Measurements from ENCODE around the gene PHACTR3. TPM values are rescaled to one million over a fixed set of nuclear protein-coding genes. Genes with fewer than 3 reads are reported as not detected.

PHACTR3 gene
- total RNA-seq, 1 donor from 2014 or later = 22.3 TPM

DNA sequence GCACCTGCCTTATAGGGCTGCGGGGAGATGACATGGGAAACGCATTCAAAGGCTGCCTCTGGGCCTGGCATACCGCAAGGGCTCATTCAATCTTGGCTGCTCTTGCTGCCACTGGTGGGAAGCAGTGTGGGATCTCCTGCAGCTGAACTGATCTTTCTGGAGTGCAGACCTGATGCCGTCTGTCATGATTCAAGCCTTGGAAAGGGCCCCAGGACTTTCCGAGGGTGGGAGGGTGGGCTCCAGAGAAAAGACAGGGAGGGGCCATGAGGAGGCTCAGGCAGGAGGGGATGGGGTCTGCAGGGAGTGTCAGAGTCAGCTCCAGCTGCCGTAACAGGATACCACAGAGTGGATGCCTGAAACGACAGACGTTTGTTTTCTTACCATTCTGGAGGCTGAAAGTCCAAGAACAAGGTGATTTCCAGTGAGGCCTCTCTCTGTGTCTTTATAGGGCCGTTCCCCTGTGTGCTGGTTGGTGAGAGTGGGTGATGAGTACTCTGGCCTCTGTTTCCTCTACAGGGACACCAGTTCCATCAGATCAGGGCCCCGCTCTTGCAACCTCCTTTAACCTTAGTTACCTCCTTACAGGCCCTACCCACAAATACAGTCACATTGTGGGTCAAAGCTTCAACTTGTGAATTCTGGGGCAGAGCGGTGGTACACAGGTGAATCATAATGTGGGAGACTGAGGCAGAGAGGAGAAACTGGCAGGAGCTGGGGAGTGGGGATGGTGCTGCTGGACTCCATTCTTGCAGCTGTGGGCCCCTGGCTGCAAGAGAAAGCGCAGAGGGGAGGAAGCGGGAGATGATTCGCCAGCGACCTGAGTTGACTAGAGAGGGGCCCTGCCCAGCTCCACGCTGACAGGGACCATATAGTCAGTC lies 180.7 kb downstream of the PHACTR3 start:
- no peaks in the 10 kb centered on the region for H3K27me3 Mint-ChIP-seq (ENCODE audit: low read depth)
- H3K4me1 Mint-ChIP-seq = peaks cover 69% of the 10 kb centered on the region
- no peaks in the 10 kb centered on the region for H3K36me3 Mint-ChIP-seq (ENCODE audit: low read depth)
- TF ChIP-seq, protein P1, sequence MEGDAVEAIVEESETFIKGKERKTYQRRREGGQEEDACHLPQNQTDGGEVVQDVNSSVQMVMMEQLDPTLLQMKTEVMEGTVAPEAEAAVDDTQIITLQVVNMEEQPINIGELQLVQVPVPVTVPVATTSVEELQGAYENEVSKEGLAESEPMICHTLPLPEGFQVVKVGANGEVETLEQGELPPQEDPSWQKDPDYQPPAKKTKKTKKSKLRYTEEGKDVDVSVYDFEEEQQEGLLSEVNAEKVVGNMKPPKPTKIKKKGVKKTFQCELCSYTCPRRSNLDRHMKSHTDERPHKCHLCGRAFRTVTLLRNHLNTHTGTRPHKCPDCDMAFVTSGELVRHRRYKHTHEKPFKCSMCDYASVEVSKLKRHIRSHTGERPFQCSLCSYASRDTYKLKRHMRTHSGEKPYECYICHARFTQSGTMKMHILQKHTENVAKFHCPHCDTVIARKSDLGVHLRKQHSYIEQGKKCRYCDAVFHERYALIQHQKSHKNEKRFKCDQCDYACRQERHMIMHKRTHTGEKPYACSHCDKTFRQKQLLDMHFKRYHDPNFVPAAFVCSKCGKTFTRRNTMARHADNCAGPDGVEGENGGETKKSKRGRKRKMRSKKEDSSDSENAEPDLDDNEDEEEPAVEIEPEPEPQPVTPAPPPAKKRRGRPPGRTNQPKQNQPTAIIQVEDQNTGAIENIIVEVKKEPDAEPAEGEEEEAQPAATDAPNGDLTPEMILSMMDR (conservative IDR thresholded peaks at IDR 0.05) = no peak
- H3K4me3 Mint-ChIP-seq = no peak overlapping the region
- no peak for DNase-seq (ENCODE audit: low read depth, low spot score)
- H3K27ac Mint-ChIP-seq (ENCODE audit: unreplicated experiment) = no peak overlapping the region
- H3K9me3 Mint-ChIP-seq = no peaks in the 10 kb centered on the region

DNA sequence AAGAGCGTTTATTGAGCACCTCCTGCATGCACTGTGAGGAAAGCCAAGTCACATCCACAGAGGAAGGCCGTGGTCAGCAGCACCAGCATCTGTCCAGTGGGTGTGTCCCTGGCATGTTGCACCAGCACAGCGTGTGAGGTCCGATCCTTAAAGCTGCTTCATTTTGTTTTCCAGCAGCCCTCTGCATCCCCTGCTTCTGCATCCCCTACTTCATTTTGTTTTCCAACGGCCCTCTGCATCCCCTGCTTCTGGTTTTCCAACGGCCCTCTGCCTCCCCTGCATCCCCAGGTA lies 181.3 kb downstream of the PHACTR3 start:
- Mint-ChIP-seq H3K27me3 (ENCODE audit: low read depth) (no peaks in the 10 kb centered on the region), H3K36me3 (ENCODE audit: low read depth) (peaks cover 3% of the 10 kb centered on the region), H3K9me3 (no peaks in the 10 kb centered on the region), H3K4me1 (peaks cover 75% of the 10 kb centered on the region), H3K27ac (ENCODE audit: unreplicated experiment) (no peak overlapping the region), H3K4me3 (no peak overlapping the region)
- TF ChIP-seq, protein P1 (conservative IDR thresholded peaks at IDR 0.05) = no peak
- no peak for DNase-seq (ENCODE audit: low read depth, low spot score)

DNA sequence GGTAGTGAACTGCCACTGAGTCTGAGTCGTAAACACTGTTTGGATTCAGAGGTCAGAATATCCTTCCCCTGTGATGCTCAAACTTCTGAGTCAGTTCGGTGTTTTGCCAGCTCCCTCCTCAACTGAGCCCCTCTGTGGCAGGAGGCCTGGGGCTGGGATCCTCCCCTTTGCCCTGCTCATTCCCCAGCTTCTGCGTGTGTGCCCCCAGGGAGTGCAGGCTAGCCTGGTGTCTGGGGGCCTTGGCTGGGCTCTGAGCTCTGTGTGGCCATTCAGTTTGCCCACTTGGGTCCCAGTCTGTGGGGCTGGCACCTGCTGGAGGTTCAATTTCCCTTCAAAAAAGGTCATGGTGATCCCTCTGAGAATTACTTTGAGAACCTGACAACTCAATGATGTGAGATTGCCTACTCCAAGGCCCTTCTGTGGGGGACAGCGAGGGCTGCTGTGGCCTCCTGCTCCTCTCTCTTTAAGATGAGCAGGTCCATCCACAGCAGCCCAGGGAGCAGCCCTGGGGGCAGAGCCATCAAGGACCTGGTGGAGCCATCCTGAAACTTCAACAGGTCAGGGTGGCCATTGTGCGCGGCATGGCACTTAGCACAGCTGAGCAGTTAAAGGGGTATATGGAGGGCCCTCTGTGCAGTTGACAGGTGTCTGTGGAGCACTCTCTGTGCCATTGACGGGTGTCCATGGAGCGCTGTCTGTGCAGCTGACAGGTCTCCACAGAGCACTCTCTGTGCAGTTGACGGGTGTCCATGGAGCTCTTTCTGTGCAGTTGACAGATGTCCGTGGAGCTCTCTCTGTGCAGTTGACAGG lies 181.9 kb downstream of the PHACTR3 start:
- peak overlapping the region; percentile 94 for H3K27ac Mint-ChIP-seq (ENCODE audit: unreplicated experiment)
- peaks cover 77% of the 10 kb centered on the region for H3K4me1 Mint-ChIP-seq
- H3K27me3 Mint-ChIP-seq (ENCODE audit: low read depth) = no peaks in the 10 kb centered on the region
- peaks cover 3% of the 10 kb centered on the region for H3K36me3 Mint-ChIP-seq (ENCODE audit: low read depth)
- no peak for DNase-seq (ENCODE audit: low read depth, low spot score)
- no peak overlapping the region for H3K4me3 Mint-ChIP-seq
- TF ChIP-seq, protein P1 (conservative IDR thresholded peaks at IDR 0.05) = no peak
- no peaks in the 10 kb centered on the region for H3K9me3 Mint-ChIP-seq

DNA sequence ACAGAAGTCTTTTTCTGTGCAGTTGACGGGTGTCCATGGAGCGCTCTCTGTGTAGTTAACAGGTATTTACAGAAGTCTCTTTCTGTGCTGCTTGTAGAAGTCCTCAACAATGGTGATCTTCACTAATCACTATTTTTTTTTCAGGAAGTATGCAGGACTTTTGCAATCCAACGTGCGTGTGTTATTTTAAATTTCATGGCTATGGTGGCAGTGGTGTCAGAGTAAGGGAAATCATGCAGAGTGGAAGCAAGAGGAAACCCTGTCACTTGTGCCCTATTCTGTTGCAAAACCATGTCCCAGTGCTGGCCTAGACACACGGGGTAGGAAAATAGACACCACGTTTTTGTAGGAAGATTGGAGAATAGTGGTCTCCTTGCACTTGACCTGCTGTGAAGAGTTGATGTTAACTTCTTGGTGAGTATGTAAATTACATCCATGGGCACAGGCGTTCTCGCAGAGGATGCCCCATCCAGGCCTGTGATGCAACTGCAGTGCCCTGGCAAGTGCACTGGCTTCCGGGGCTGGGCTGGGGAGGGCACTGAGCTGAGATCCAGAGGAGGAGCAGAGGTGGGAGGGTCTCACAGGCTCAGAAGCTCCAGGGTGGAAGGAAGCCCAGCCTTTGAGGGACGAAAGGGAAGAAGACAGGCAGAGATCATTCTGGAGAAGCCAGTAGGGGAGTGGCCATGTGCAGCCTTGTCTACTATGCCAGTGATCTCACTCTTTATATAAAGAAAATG lies 182.6 kb downstream of the PHACTR3 start:
- H3K27me3 Mint-ChIP-seq (ENCODE audit: low read depth) = no peaks in the 10 kb centered on the region
- peaks cover 74% of the 10 kb centered on the region for H3K4me1 Mint-ChIP-seq
- H3K9me3 Mint-ChIP-seq = peaks cover 3% of the 10 kb centered on the region
- peak overlapping the region; percentile 11 for H3K4me3 Mint-ChIP-seq
- H3K36me3 Mint-ChIP-seq (ENCODE audit: low read depth) = peaks cover 6% of the 10 kb centered on the region
- TF ChIP-seq, protein P1 (conservative IDR thresholded peaks at IDR 0.05) = no peak
- DNase-seq (ENCODE audit: low read depth, low spot score) = no peak
- H3K27ac Mint-ChIP-seq (ENCODE audit: unreplicated experiment) = peak overlapping the region; percentile 94

DNA sequence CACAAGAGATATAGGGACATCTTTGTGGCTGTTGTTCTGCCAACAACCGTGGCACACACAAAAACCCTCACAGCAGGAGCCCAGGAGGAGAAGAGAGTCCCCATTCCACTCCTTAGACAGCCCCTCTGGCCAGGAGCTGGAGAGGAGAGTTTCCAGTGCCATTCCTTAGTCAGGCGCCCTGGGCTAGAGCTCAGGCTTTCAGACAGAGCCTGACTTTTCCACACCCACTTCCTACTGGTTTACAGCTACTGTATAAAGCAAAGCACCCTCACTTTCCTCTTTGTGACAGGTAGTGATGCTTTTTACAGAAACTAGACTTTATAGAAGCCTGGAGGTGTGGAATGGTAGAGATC lies 183.2 kb downstream of the PHACTR3 start:
- Mint-ChIP-seq H3K4me3 (peak overlapping the region; percentile 11), H3K36me3 (ENCODE audit: low read depth) (peaks cover 6% of the 10 kb centered on the region), H3K4me1 (peaks cover 72% of the 10 kb centered on the region), H3K27me3 (ENCODE audit: low read depth) (no peaks in the 10 kb centered on the region), H3K9me3 (peaks cover 3% of the 10 kb centered on the region), H3K27ac (ENCODE audit: unreplicated experiment) (peak overlapping the region; percentile 94)
- TF ChIP-seq, protein P1 (conservative IDR thresholded peaks at IDR 0.05) = no peak
- no peak for DNase-seq (ENCODE audit: low read depth, low spot score)
